ENCODE data around the gene PSD2.
A peak's percentile ranks its signal among the peaks of the same experiment; 100 is the strongest.

PSD2 gene

DNA sequence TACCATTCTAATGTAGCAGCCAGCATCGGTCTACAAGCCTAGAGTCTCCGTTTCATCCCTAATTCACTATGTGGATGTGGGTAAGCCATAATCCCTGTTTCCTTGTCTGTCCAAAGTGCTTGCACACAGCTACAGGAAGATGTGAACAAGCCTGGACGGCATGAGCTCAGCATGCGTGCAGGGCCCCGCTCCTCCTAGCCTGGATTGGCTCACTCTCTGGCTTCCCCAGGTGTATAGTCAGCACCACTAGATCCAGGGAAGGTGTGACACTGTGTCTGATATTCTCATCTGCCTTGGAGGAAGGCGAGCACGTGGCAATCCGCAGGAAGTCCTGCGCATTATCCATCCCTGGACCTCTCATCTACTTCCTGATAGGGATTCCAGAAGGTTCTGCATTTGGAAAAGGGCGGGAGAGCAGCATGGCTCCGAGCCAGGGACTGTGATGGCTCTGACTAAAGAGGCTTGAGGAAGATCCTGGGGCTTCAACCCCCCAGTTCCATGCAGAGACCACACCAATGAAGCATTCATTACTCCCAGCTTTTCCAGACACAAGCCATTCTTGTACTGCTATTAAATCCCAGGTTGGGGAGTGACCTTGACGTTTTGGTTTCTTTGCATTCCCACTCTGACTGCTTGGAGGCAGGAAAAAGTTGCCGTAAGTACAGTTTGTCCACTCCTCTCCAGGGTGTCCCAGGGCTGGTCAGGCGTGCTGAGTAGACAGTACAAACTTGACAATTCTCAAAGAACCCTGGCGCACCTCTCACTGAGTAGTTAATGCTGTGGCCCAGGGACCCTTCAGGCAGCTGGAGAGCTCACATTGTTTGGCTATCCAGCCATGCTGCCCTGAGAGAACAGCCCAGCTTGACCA lies 65.6 kb downstream of the PSD2 start:
- no peak for DNase-seq

DNA sequence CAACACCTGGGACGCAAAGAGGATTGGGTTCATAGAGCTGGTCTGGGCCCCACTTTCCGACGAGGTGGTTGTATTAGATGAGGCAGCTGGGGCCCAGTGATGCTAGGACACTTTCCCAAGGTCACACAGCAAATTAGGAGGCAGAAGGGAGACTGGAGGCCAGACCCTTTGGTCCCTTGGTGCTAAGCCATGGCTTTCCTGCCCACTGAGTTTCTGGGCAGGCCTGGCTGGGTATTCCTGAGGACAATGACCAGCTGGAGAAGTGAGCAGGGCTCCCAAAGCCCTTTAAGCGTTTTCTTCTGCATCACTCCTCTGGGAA lies 66.2 kb downstream of the PSD2 start:
- DNase-seq, result no peak

DNA sequence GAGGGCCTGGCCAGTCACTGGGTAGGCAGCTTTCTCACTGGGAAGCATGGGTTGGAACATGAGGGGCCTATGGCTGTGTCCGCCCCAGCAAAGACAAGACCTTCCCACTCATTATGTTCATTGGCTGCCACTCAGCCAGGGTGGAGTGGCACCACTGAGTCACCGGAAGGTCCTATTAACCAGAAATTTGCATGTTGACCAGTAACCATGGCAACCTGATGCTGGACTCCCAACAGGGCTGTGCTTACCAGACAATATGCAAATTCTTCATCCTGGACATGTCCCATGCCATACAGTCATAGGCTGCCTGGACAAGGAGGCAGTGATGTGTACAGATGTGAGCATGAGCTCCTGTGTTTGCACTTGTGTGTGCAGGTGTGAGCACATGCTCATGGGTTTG lies 66.7 kb downstream of the PSD2 start:
- DNase-seq, result no peak

DNA sequence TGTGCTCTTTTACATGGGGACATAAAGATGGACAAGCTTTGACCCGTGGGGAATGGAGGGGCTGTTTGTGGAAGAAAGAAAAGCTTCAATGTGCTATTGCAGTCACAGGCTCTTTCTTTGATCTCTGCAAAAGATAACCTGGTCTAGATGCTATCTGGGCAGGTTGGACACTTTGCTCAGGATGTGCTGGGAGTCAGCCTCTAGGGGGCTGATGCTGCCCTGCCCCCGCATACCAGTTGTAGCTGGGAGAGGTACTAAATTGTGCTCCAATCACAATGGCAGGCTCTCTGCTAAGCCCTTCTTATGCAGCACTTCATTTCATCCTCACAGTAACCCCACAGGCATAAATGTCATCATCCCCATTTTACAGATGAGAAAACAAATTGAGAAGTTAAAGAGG lies 67.2 kb downstream of the PSD2 start:
- DNase-seq, result no peak

DNA sequence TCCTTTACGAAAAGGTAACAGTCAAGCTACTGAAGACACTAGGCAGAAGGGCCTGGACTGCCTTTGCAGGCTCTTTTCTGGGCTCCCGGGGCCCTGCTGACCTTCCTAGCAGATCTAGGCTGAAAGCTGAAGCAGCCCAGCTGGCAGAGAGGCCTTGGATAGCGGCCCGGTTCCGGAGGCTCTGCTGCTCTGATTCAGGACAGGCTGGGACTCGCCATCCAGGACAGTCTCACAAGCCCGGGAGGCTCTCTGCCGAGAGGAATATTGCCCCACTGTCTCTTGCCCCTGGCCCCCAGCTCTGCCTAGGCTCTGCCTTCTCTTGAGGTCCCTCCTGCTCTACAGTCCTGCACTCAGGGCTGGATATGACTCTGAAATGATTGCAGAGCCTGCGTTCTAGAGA lies 67.8 kb downstream of the PSD2 start:
- no peak for DNase-seq

DNA sequence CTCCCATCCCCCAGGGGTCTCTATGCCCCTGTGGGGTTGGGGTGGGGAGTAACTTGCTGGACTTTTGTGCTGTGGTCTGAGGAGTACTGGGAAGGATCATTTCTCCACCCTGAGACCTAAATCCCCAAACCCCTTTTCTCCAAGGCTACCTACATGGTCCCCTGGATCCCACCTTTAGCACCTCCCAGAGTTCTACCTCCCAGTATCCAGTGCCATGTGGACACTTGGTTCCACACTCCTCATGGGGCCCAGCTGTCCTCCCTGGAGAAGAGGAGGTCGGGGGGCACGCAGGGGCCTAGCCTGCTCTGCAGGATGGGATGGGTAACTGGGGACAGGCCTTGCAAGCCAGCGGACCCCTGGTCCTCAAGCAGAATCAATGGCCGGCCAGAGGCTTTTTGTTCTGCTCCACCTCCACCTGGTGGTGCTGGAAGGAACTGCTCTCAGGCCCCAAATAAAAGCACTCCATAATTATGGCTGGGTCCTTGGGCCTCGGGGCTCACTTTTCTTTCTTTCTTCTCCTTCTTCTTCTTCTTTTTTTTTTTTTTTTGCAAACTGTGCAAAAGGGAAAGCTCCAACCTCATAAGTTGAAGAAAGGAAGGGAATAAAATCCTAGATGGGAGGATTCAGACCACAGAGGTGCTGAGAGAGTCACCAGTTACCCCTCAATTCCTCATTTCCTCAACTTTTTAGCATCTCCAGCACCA lies 68.4 kb downstream of the PSD2 start:
- peak; percentile 16 for DNase-seq

DNA sequence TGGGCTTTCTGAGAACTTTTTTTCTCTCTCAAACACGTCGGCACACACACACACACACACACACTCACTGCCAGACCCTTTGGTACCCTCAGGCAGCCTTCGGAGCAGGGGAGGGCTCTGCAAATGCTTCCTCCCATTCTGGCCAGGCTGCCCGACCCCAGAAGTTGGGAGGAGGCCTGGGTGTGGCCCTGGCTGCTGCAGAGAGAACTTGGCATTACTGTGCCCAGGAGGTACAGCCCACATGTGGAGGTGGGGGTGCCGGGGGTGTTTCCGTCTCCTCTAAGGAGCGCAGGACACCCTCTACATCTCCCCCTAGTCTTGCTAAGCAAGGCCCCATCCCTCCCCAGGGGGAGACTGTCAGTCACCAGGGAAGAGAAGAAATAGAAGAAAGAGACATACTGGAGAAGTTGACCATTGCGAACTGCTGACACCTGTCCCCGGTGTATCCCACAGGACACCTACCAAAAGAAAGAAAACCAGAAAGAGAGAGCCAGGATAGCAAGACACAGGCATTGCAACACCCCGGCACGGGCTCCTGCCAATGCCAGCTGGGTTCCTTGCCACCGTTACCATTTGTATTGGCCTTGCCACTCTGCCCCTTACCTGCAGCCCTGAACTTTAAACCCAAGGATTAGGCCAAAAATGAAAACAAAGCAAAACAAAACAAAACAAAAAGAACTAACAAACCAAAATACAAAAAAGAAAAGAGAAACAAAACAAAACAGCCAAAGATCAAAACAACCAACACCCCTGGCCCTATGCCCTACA lies 69.3 kb downstream of the PSD2 start:
- no peak for DNase-seq

DNA sequence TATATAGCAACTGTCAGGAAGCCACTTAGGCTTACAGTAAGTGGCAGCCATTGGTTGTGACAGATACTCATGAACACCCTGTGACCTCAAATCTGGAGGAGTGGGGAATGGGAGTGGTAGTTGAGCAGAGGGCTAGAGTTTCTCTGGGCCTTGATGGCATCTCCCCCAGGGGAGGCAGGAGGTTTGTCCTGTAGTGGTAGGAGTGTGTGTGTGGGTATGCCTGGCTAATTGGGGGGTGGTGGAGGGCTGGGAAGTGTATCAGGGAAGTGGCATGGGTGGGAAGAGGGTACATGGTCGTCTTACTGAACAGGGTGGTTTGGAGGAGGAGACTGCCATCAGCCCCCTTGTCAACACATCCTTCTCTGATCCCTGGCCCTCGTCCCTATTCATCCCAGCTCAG lies 71.5 kb downstream of the PSD2 start:
- DNase-seq, result no peak

DNA sequence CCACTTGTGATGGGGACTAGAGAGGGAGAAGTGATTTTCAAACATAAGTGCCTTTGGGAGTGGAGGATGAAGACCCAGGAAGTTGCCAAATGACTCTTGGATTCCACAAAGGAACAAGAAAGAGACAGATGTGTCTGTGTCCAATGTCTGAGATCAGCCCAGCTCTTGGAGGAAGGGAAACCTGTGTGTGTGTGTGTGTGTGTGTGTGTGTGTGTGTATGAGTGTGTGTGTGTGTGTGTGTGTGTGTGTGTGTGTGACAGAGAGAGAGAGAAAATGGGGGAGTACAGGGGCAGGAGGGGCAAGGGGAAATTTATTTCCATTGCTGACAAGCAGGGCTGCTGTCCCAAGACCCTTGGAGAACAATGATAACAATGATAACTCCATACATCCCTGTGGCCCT lies 72.0 kb downstream of the PSD2 start:
- no peak for DNase-seq

DNA sequence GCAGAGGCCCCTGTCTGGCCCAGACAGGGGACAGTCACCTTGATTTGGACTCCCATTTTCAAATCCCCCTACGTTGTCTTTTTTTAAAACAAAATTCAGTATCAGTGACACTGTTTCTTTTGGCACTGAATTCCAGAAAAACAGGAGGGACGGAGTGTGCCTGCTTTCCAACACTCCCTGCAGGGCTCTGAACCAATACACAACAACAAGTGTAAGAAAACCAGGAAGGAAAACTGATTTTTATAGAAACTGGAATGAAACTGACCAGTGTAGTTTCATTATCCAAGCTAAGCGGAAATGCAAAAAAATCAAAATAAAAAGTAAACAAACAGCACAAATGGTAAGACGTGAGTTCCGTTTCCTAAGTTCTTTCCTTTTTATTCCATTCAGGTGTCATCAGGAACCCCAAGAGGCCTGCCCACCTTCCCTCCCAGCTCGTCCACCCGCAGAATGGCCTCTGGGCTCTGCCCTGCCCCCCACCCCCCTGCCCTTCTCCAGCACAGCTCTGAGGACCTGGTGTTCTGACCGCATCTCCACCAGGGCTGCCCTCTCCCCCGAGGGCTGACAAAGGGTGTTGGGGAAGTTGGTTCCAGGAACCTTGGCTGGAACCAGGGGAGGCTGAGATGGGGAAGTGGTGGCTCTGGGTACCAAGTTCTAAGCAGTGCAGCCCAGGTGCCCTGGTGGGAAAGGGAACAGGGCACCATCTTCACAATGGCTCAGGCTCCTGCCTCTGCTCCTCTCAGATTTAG lies 73.6 kb downstream of the PSD2 start:
- DNase-seq, result no peak

DNA sequence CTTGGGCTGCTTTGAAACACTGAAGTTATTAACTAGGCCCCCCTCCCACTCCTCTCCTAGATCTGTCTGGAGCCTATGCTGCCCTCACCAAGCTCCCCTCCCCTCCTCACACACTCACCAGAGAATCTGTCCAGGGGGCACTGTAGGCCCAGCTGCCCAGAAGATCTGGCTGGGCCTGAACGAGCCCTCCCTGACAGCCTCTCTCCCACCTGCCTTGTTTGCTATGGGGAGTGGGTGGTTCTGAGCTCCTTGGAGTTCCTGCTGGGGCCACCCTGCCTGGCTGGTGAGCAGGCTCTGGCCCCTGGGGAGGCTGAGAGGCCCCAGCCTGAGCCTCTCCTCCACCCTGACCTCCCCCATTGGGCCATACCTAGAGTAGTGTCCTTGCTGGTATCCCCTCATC lies 75.1 kb downstream of the PSD2 start:
- DNase-seq, result no peak

DNA sequence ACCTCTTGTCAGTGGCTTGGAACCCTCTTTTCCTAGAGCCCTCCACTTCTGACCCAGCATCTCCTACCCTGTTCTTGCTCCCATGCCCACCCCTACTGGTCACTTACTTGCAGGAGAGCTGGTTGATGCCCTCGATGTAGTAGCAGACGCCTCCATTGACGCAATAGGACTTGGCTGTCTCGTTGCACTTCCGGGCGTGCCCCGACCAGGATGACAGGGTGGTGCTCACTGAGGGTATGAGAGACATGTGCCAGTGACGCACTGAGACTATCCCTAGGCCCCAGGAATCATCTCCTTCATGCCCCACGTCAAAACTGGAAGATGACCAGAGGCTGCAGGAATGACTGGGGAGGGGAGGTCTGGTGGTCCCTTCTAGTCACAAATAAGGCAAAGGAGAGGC lies 76.0 kb downstream of the PSD2 start:
- DNase-seq, result no peak

DNA sequence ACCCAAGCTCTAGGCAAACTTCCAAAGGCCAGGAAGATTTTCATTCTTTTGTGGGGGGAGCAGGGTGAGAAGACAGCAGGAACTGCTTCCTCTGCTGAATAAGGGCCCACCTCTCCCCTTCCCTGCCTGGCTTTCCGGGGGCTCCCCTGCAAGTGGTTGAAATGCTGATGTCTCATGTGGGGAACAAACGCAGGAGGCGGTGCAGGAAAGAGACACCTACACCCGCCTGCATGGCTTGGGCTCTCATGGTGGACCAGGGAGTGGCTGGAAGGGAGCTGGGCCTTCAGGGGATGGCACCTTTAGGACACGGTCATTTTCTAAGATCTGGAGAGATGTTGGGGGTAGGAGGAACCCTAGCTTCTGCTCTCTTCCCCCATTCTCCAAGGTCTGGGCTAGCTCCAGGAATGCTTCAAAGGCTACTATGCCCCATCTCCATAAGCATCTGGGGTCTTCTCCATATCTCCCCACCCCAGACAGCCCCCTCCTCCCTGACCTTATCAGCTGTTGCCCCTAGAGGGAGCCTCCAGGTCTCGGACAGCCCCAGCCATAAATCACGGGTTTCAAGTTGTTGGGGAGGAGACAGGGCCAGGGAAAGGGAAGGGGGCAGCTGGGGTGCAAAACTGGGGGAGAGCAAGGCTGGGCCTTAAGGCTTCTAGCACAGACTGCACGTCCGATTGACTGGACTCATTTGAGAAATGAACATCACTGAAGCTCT lies 76.6 kb downstream of the PSD2 start:
- DNase-seq, result no peak

DNA sequence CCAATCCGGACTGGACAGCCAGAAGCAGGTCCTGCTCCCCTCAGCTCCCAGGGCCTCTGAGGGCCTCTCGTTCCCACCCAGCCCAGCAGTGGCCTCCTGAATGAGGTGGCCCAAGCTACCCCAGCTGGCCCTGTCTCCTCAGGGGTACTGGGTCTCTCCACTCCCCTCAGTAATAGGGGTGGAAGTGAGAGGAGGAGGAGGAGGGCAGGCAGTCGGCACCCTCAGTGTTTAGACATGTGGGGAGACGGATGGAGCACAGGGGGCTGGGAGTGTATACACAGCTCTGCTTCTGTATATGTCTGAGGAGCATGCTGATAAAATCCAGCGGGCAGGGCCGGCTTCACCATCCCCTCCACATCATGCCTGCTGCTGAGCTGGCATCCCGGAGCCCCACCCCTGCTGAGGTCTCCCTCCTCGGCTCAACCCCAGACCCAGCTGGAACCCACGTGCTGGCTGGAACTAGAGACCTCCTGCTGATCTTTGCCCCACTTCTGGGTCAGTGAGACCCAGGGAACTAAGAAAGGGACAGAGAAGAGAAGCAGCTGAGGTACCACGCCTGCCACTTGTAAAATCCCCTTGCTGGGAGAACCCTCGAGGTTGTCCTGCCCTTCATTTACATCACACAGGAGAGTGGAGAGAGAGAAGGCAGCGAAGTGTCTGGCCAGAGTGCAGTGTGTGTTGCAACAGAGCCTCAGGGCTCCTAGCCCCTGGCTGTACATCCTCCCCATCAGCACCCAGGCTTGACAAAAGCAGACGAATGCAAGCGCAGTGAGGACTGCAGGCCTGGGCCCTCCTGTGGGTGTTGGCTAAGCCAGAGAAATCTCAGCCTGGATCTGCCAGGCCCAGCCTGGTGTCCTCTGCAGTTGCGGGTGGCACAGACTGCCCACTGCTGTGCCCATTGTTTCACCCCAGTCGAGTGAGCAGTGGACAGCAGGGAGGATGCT lies 77.5 kb downstream of the PSD2 start:
- DNase-seq, result no peak

DNA sequence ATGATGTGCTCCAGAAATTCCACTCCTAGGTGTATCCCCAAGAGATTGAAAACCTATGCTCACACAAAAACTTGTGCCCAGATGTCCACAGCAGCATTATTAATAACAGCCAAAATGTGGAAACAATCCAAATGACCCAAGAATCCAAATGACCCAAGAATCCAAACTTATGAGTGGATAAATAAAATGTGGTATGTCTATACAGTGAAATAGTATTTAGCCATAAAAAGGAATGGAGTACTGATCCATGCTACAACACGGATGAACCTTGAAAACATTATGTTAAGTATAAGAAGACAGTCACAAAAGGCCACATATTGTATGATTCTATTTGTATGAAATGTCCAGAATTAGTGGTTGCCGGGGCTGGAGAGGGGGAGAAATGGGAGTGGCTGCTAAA lies 80.3 kb downstream of the PSD2 start:
- no peak for DNase-seq

DNA sequence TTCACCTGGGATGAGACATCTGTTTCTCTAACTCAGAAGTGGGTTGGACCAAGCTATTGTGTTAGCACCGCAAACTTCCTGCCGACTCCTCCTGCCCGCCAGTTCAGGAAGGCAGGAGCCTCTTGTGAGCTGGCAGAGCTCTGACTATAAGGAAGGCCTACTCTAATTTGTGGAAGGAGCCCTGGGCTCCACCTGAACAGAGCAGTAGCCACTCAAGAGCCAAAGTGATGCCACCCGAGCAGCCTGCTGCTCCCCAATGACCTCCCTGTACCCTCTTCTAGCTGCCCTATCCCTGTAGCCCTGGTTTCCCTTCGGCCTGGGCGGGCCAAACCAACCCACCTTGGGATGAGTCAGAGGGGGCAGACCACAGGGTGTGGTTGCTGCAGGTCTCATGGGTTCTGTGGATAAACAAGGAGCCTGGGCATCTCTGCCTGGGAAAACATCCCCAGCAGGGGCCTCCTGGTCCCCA lies 81.6 kb downstream of the PSD2 start:
- DNase-seq, result no peak

DNA sequence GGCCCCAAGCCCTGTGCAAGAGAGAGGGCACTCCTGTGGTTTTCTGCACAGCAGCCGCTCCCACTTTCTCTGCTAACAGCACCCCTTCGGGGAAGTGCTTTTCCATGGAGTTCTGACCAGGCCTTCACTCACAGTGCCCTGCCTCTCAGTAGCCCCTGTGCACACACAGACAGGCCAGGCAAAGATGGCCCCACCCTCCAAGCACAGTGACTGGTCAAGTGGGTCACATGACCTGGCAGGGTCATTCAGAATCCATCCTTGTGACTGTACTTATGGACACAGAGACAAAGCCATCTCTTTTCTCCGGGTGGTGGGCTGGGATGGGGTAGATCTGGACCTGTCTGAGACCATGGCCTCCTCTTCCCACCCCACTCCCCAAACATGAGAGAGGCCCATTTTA lies 82.5 kb downstream of the PSD2 start:
- DNase-seq, result no peak

DNA sequence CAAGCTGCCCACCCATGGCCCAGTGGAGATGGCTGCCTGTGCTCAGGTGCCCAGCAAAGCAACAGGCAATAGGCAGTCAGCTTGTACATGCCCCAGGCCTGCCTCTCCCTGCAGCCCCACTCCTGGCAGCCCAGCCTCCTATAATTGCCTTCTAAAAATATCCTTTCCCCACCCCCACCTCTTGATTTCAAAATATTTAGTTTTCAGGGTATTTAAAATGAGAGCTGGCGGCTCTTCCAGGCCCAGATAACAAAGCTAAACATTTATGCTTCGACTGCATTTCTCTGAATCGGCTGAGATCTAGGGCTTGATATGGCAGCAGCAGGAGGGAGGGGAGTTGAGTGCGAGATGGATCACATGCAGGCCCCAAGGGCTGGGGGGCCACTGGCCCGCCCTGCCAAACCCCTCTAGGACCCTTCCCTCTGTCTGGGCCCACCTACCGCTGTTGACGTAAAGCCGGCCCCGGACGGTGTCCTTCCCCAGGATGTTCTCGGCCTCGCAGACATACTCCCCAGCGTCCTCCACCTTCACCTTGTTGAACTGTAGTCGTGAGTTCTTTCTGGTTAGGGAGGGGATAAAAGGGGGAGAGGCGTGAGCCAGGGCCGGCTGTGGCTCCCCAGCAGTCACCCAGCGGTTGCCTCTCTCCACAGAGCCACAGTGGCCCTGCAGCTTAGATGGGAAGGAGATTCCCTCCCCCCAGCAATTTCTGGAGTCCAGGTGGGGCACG lies 85.0 kb downstream of the PSD2 start:
- DNase-seq, result peak; percentile 5

DNA sequence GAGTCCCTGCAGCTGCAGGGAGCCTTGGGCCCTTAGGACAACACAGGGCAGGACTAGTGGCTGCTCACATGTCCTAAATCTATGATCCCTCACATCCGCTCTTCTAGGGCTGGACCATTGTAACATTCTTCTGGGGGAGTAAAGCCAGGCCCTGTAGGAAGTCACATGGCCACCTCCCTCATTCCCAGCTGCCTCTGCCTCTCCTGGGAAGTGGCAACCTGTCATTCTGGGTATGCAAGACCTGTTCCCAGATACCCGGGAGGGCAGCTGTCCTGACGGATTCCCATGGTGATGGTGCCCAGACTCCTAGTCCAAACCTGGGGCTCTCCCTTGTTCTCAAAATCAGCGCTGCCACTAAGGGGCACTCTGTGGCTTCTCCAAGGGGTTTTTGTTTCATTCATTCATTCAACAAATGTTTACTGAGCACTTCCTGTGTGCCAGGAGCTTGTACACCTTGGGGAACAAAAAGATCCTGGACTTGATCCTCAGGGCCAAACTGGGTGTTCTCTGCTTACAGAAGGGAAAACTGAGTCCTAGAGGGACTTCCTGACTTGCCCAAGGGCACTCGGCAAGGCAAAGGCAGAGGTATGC lies 85.6 kb downstream of the PSD2 start:
- DNase-seq, result no peak

DNA sequence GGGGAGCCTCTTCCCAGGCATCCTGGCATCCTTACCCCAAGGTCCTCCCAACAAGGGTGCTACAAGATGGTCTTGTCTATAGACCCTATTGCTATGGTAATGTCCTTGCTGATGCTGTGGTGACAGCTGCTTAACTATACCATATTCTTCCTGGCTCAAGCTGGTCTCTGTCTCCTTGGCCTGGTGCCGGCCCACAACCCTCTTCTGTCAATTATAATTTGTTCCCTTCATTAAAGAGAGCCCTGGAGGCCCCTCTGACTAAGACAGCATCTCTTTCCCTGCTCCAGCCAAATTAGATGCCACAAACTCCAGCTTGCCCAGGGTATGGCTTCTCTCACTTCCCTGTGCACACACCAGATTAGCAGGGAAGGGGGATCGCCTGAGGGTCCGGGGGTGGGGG lies 86.7 kb downstream of the PSD2 start:
- peak; percentile 11 for DNase-seq
